ENCODE data around the gene YEATS4.

The YEATS4 gene

DNA sequence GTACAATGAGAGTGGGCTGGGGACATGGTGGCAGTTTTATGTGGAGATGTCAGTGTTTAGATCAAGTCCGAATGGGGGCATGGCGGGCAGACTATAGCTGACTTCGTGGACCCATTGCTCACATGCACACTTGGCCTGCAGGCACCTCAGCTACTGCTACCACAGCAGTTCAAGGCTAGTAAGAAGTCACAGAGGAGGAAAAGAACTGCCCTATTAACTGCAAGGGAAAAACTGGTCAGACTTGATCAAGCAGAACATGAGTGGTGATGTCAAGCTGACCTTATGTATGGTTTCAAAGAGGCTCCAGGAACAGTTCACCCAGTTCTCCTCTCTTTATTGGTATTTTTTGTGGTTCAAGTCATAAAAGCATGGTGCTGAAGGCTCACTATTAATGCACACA is 80.5 kb downstream of the YEATS4 start:
- peak; percentile 20 for DNase-seq
